OCI-LY1 (cell line): Measurements from ENCODE around the gene GNA14.

Experiments
- H2AFZ ChIP-seq: fragments of 200-600 bp; sonication (generic), shearing (Covaris generic); 2 replicates; pipeline ENCODE4 v1.6.0; 2014; ENCODE audit warnings: antibody characterized with exemption, mild to moderate bottlenecking, low read length
- H3F3A ChIP-seq: fragments of 200-600 bp; sonication (generic), shearing (Covaris generic); 2 replicates; pipeline ENCODE4 v1.6.0; 2014; ENCODE audit warnings: mild to moderate bottlenecking, antibody characterized with exemption, low read length, moderate library complexity; ENCODE audit not compliant: insufficient read depth
- H3K27ac ChIP-seq: fragments of 200-600 bp; sonication (generic); 2 replicates; pipeline ENCODE4 v1.5.1; 2014; ENCODE audit warnings: low read length, mixed run types, mild to moderate bottlenecking, low read depth; ENCODE audit not compliant: poor library complexity, severe bottlenecking
- H3K27me3 ChIP-seq: fragments of 200-600 bp; sonication (generic); 2 replicates; pipeline ENCODE4 v1.6.0; 2014; ENCODE audit warnings: antibody characterized with exemption, mild to moderate bottlenecking, low read length, moderate library complexity; ENCODE audit not compliant: insufficient read depth
- H3K36me3 ChIP-seq: fragments of 200-600 bp; sonication (generic); 2 replicates; pipeline ENCODE4 v1.6.1; 2014; ENCODE audit warnings: mild to moderate bottlenecking, antibody characterized with exemption, low read length, moderate library complexity, mixed read lengths; ENCODE audit not compliant: insufficient read depth
- H3K4me1 ChIP-seq: fragments of 200-600 bp; sonication (generic); 2 replicates; pipeline ENCODE4 v1.5.1; 2014; ENCODE audit warnings: mild to moderate bottlenecking, low read length, moderate library complexity; ENCODE audit not compliant: insufficient read depth, severe bottlenecking
- H3K4me2 ChIP-seq: fragments of 200-600 bp; sonication (generic), shearing (Covaris generic); 2 replicates; pipeline ENCODE4 v1.6.1; 2014; ENCODE audit warnings: low read length
- H3K4me3 ChIP-seq: fragments of 200-600 bp; sonication (generic); 2 replicates; pipeline ENCODE4 v1.5.1; 2014; ENCODE audit warnings: low read length, low read depth, mild to moderate bottlenecking, mixed read lengths; ENCODE audit not compliant: poor library complexity, severe bottlenecking
- H3K79me2 ChIP-seq: fragments of 200-600 bp; shearing (Covaris generic); 2 replicates; pipeline ENCODE4 v1.6.1; 2016; ENCODE audit warnings: mixed run types, low read length, mixed read lengths; ENCODE audit not compliant: insufficient read depth
- H3K9ac ChIP-seq: fragments of 200-600 bp; sonication (generic), shearing (Covaris generic); 2 replicates; pipeline ENCODE4 v1.6.1; 2014; ENCODE audit warnings: mild to moderate bottlenecking, low read length, mixed read lengths
- H3K9me2 ChIP-seq: fragments of 200-600 bp; sonication (generic), shearing (Covaris generic); 2 replicates; pipeline ENCODE4 v1.6.1; 2014; ENCODE audit warnings: low read depth, mild to moderate bottlenecking, low read length, mixed read lengths
- H3K9me3 ChIP-seq: fragments of 200-600 bp; shearing (Covaris generic); 2 replicates; pipeline ENCODE4 v1.6.1; 2014; ENCODE audit warnings: low read length, mixed read lengths
- H4K20me1 ChIP-seq: fragments of 200-600 bp; sonication (generic), shearing (Covaris generic); 2 replicates; pipeline ENCODE4 v1.6.0; 2016; ENCODE audit warnings: mild to moderate bottlenecking, low read length; ENCODE audit not compliant: insufficient read depth
- EZH2 ChIP-seq: fragments of 200-600 bp; sonication (generic), shearing (Covaris generic); IDR thresholded peaks from 2 replicates; pipeline ENCODE4 v1.8.0; 2017; ENCODE audit warnings: borderline replicate concordance, mixed run types, mild to moderate bottlenecking, antibody characterized with exemption, low read length, moderate library complexity, mixed read lengths
- TF ChIP-seq, protein P1 (sequence below): fragments of 200-600 bp; sonication (generic), shearing (Covaris generic); IDR thresholded peaks from 2 replicates; pipeline ENCODE4 v1.5.1; 2017; ENCODE audit warnings: mild to moderate bottlenecking, antibody characterized with exemption, low read length, moderate library complexity, mixed read lengths

GNA14 gene

DNA sequence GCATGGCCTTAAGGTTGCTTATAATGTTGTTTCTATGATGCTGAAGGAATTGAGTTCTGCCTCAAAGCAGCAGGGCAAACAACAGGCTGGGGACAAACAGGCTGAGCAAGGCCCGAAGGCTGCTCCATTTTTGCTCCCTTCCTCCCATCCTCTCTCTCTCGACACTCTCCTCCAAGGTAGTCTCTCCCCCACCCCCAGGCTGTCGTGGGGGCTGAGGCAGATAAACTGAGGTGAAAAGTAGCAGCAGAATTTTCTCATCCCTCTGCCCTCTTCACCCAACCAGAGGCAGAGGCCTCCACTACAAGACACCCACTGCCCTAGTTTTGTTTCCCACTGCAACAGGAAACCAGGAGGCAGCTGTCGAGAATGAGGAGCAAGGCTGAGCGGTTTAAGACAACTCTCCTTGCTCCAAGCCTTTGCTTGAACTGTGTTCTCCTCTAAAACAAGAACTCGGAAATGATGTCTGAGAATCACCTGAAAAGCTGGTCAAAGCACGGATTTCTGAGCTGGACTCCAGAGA is 13.5 kb upstream of the GNA14 start:
- H3K4me2 ChIP-seq: no peak overlapping the region
- no peaks in the 10 kb centered on the region for H3K9me2 ChIP-seq
- no peaks in the 10 kb centered on the region for H3K4me1 ChIP-seq
- no peaks in the 10 kb centered on the region for H3F3A ChIP-seq
- H3K27me3 ChIP-seq: no peaks in the 10 kb centered on the region
- H4K20me1 ChIP-seq: no peaks in the 10 kb centered on the region
- no peaks in the 10 kb centered on the region for H3K9me3 ChIP-seq
- H3K79me2 ChIP-seq: no peaks in the 10 kb centered on the region
- H3K36me3 ChIP-seq: no peaks in the 10 kb centered on the region
- no peak overlapping the region for H3K4me3 ChIP-seq
- no peak overlapping the region for H3K9ac ChIP-seq
- no peak overlapping the region for H3K27ac ChIP-seq
- no peak overlapping the region for H2AFZ ChIP-seq
- TF ChIP-seq, protein P1, sequence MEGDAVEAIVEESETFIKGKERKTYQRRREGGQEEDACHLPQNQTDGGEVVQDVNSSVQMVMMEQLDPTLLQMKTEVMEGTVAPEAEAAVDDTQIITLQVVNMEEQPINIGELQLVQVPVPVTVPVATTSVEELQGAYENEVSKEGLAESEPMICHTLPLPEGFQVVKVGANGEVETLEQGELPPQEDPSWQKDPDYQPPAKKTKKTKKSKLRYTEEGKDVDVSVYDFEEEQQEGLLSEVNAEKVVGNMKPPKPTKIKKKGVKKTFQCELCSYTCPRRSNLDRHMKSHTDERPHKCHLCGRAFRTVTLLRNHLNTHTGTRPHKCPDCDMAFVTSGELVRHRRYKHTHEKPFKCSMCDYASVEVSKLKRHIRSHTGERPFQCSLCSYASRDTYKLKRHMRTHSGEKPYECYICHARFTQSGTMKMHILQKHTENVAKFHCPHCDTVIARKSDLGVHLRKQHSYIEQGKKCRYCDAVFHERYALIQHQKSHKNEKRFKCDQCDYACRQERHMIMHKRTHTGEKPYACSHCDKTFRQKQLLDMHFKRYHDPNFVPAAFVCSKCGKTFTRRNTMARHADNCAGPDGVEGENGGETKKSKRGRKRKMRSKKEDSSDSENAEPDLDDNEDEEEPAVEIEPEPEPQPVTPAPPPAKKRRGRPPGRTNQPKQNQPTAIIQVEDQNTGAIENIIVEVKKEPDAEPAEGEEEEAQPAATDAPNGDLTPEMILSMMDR: no peak
- no peak for TF ChIP-seq EZH2

DNA sequence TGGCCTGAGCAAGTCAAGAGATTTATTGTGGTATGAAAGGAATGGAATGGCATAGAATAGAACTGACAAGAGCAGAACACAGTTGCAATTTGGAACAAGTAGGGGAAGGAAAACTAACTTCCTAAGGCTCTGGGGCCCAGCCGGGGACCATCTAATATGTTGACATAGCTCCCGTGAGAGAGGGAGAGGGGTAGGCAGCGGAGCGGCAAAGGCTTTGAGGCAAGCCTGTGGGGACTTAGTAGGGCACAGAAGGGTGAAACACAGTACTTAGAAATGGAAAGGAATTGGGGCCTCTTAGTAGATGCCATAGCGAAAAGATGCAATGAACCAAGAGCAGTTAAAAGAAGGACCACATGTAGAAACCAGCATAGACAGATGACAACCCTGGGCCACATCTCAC is 11.8 kb upstream of the GNA14 start:
- Histone ChIP-seq H4K20me1 (no peaks in the 10 kb centered on the region), H3K27me3 (no peaks in the 10 kb centered on the region), H3K9ac (no peak overlapping the region), H3K27ac (no peak overlapping the region), H3K4me2 (no peak overlapping the region), H3K36me3 (no peaks in the 10 kb centered on the region), H3K9me3 (no peaks in the 10 kb centered on the region), H2AFZ (no peak overlapping the region), H3K9me2 (no peaks in the 10 kb centered on the region), H3K79me2 (no peaks in the 10 kb centered on the region), H3K4me1 (no peaks in the 10 kb centered on the region), H3F3A (no peaks in the 10 kb centered on the region), H3K4me3 (no peak overlapping the region)
- no peak for TF ChIP-seq EZH2
- TF ChIP-seq, protein P1: no peak

DNA sequence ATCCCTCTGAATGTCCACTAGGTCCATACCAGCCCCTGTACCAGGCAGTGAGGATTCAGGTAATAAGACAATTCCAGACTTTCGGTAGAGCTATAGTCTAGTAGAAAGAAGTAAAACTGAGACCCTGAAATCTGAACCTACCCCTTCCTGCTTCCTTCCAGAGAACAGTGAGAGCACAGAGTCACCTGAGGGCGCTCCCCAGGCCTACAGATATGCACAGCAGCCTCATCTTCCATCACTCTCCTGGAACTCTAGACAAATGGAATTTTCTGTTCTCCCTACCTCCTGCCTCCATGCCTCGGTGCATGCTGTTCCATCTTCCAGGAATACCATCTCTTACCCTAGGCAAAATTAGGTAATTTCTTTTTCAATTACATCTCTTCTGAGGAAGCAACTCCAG is 3.1 kb upstream of the GNA14 start:
- Histone ChIP-seq H3K9me3 (no peaks in the 10 kb centered on the region), H3K4me1 (no peaks in the 10 kb centered on the region), H3F3A (no peaks in the 10 kb centered on the region), H3K4me3 (no peak overlapping the region), H3K4me2 (no peak overlapping the region), H3K79me2 (no peaks in the 10 kb centered on the region), H3K9ac (no peak overlapping the region), H3K36me3 (no peaks in the 10 kb centered on the region), H3K9me2 (no peaks in the 10 kb centered on the region), H2AFZ (no peak overlapping the region), H3K27me3 (no peaks in the 10 kb centered on the region), H4K20me1 (no peaks in the 10 kb centered on the region), H3K27ac (no peak overlapping the region)
- TF ChIP-seq, protein P1: no peak
- no peak for TF ChIP-seq EZH2
